IMR-90 (cell line): ENCODE results near the gene FAM171A1. TPM values are rescaled to one million over a fixed set of nuclear protein-coding genes. Genes with fewer than 3 reads are reported as not detected.

Experiments
- ATAC-seq: fragments of 200-7000 bp; cut with Tn5 transposase; 2 replicates; pipeline ENCODE4 v1.9.1; 2020; ENCODE audit warnings: low read depth, mild to moderate bottlenecking, moderate library complexity
- BruUV-seq: library from RNA; stranded (reverse); fragments of 400-500 nt; replicated peaks from 2 replicates; lab custom pipeline; 2021; lab: Mats Ljungman, UMichigan
- CTCF ChIA-PET: fragments of 300-600 bp; formaldehyde crosslinking; extraction: SDS; loops from one replicate; lab custom pipeline; 2021; ENCODE audit warnings: antibody characterized with exemption; lab: Yijun Ruan, JAX
- POLR2A ChIA-PET: fragments of 300-600 bp; sonication (Branson Sonifier 250); formaldehyde crosslinking; loops from one replicate; lab custom pipeline; 2022; ENCODE audit warnings: antibody characterized with exemption; ENCODE audit not compliant: unreplicated experiment; lab: Charles Lee
- DNase-seq: peaks from one replicate; pipeline ENCODE4 v3.0.0; 2013
- H2AFZ ChIP-seq: replicated peaks from 2 replicates; pipeline ENCODE3; 2013; ENCODE audit warnings: low read length, mild to moderate bottlenecking; ENCODE audit not compliant: poor library complexity
- H2AK5ac ChIP-seq: 2 replicates; pipeline ENCODE4 v1.6.1; 2013; ENCODE audit warnings: low read depth, low read length, inconsistent platforms
- H2AK9ac ChIP-seq: replicated peaks from 2 replicates; pipeline ENCODE3; 2013; ENCODE audit warnings: mild to moderate bottlenecking, low read depth, low read length, moderate library complexity; ENCODE audit not compliant: poor library complexity
- H2BK120ac ChIP-seq: 2 replicates; pipeline ENCODE4 v1.6.1; 2013; ENCODE audit warnings: low read depth, low read length, inconsistent platforms
- H2BK15ac ChIP-seq: 3 replicates; pipeline ENCODE4 v1.6.1; 2013; ENCODE audit warnings: low read depth, low read length, inconsistent platforms
- H2BK20ac ChIP-seq: 2 replicates; pipeline ENCODE4 v1.6.1; 2013; ENCODE audit warnings: low read depth, mild to moderate bottlenecking, inconsistent platforms, low read length, moderate library complexity
- H2BK5ac ChIP-seq: 2 replicates; pipeline ENCODE4 v1.6.1; 2013; ENCODE audit warnings: mild to moderate bottlenecking, low read depth, low read length, inconsistent platforms; ENCODE audit not compliant: poor library complexity, severe bottlenecking
- H3K14ac ChIP-seq: replicated peaks from 2 replicates; pipeline ENCODE4 v1.6.1; 2013; ENCODE audit warnings: low read depth, low read length, inconsistent platforms
- H3K18ac ChIP-seq: 2 replicates; pipeline ENCODE4 v1.6.1; 2013; ENCODE audit warnings: low read depth, low read length, control low read depth
- H3K23ac ChIP-seq: 2 replicates; pipeline ENCODE4 v1.6.1; 2013; ENCODE audit warnings: low read depth, low read length, inconsistent platforms
- H3K27ac ChIP-seq: 2 replicates; pipeline ENCODE4 v1.5.1; 2013; ENCODE audit warnings: mild to moderate bottlenecking, control low read depth, low read length; ENCODE audit not compliant: insufficient read depth
- H3K27me3 ChIP-seq: 2 replicates; pipeline ENCODE4 v1.6.1; 2013; ENCODE audit warnings: low read length; ENCODE audit not compliant: control insufficient read depth, insufficient read depth
- H3K36me3 ChIP-seq: 2 replicates; pipeline ENCODE4 v1.6.1; 2013; ENCODE audit warnings: low read length, mixed read lengths; ENCODE audit not compliant: control insufficient read depth, insufficient read depth
- H3K4ac ChIP-seq: 2 replicates; pipeline ENCODE4 v1.6.1; 2013; ENCODE audit warnings: low read depth, low read length, inconsistent platforms
- H3K4me1 ChIP-seq: 2 replicates; pipeline ENCODE4 v1.6.1; 2013; ENCODE audit warnings: low read length, mixed read lengths; ENCODE audit not compliant: control insufficient read depth, insufficient read depth
- H3K4me2 ChIP-seq: 2 replicates; pipeline ENCODE4 v1.6.1; 2013; ENCODE audit warnings: low read depth, mild to moderate bottlenecking, control low read depth, low read length, moderate library complexity
- H3K4me3 ChIP-seq: 2 replicates; pipeline ENCODE4 v1.5.1; 2013; ENCODE audit warnings: low read depth, mild to moderate bottlenecking, control low read depth, low read length, moderate library complexity; ENCODE audit not compliant: insufficient read depth
- H3K56ac ChIP-seq: 2 replicates; pipeline ENCODE4 v1.6.1; 2013; ENCODE audit warnings: low read length, inconsistent platforms; ENCODE audit not compliant: insufficient read depth; ENCODE audit errors: extremely low read depth
- H3K79me1 ChIP-seq, 2 experiments: 2 replicates each; pipeline ENCODE4 v1.6.1; 2013; ENCODE audit warnings: low read length in 2 of 2, inconsistent platforms in 1 of 2, low read depth in 1 of 2
- H3K9ac ChIP-seq: 2 replicates; pipeline ENCODE4 v1.6.1; 2013; ENCODE audit warnings: low read depth, low read length, control low read depth
- H3K9me1 ChIP-seq: 2 replicates; pipeline ENCODE4 v1.6.1; 2013; ENCODE audit warnings: low read length, inconsistent platforms; ENCODE audit not compliant: insufficient read depth
- H3K9me3 ChIP-seq: 2 replicates; pipeline ENCODE4 v1.6.1; 2013; ENCODE audit warnings: low read length; ENCODE audit not compliant: control insufficient read depth, insufficient read depth
- H4K20me1 ChIP-seq: 2 replicates; pipeline ENCODE4 v1.6.1; 2013; ENCODE audit warnings: low read length, inconsistent platforms; ENCODE audit not compliant: insufficient read depth
- H4K5ac ChIP-seq: 2 replicates; pipeline ENCODE4 v1.6.1; 2013; ENCODE audit warnings: mild to moderate bottlenecking, low read depth, low read length, control low read depth
- H4K8ac ChIP-seq, 2 experiments: 2 replicates each; pipeline ENCODE4 v1.6.1; 2013; ENCODE audit warnings: low read depth in 2 of 2, low read length in 2 of 2, control low read depth in 1 of 2, inconsistent platforms in 1 of 2
- H4K91ac ChIP-seq: 2 replicates; pipeline ENCODE4 v1.6.1; 2013; ENCODE audit warnings: low read depth, low read length, inconsistent platforms; ENCODE audit not compliant: insufficient read depth
- BHLHE40 ChIP-seq: fragments of 150-350 bp; IDR thresholded peaks from 2 replicates; pipeline ENCODE4 v1.6.1; 2016; ENCODE audit warnings: mild to moderate bottlenecking, low read depth, low read length
- CHD1 ChIP-seq: IDR thresholded peaks from 2 replicates; pipeline ENCODE4 v1.6.1; 2012; ENCODE audit warnings: low read depth, low read length, improper control_type of control experiment
- FOS ChIP-seq: fragments of 150-350 bp; IDR thresholded peaks from 2 replicates; pipeline ENCODE4 v1.6.1; 2016; ENCODE audit warnings: low read depth, low read length
- MXI1 ChIP-seq: IDR thresholded peaks from 2 replicates; pipeline ENCODE4 v1.6.1; 2012; ENCODE audit warnings: low read depth, mild to moderate bottlenecking, low read length, moderate library complexity, borderline replicate concordance
- POLR2A ChIP-seq: IDR thresholded peaks from 2 replicates; pipeline ENCODE4 v1.6.1; 2012; ENCODE audit warnings: mild to moderate bottlenecking, low read depth, low read length
- RAD21 ChIP-seq: IDR thresholded peaks from 2 replicates; pipeline ENCODE4 v1.6.1; 2012; ENCODE audit warnings: low read length, improper control_type of control experiment
- RCOR1 ChIP-seq: IDR thresholded peaks from 2 replicates; pipeline ENCODE4 v1.6.1; 2012; ENCODE audit warnings: mild to moderate bottlenecking, low read length, improper control_type of control experiment; ENCODE audit not compliant: insufficient replicate concordance
- SMC3 ChIP-seq: fragments of 150-350 bp; IDR thresholded peaks from 2 replicates; pipeline ENCODE4 v1.6.1; 2016; ENCODE audit warnings: low read depth, mild to moderate bottlenecking, antibody characterized with exemption, low read length, moderate library complexity
- USF2 ChIP-seq: fragments of 150-350 bp; IDR thresholded peaks from 2 replicates; pipeline ENCODE4 v1.6.1; 2017; ENCODE audit warnings: mild to moderate bottlenecking, antibody characterized with exemption, low read length, low read depth
- WGBS, 2 experiments: methylation state at CpG; one replicate each; pipeline versions ENCODE4 v1.1.5 to v1.1.7; 2013; ENCODE audit warnings: missing lambda C conversion rate in 2 of 2; ENCODE audit not compliant: insufficient read length in 1 of 2; ENCODE audit errors: extremely low coverage in 2 of 2; 5-methylcytosine and 5-hydroxymethylcytosine counted together
- dilution Hi-C: fragments of 300-500 bp; cut with HindIII; formaldehyde crosslinking; loops from one replicate; pipeline ENCODE4 v1.14.3; 2018; ENCODE audit warnings: low sequenced_read_pairs; ENCODE audit not compliant: unreplicated experiment
- in situ Hi-C: fragments of 300-500 bp; cut with MboI; formaldehyde crosslinking; loops from 3 replicates; pipeline ENCODE4 v1.14.3; 2019; ENCODE audit warnings: low sequenced_read_pairs, inconsistent platforms, mixed read lengths
- intact Hi-C: fragments of 100-400 bp; cut with micrococcal nuclease; formaldehyde crosslinking; loops from 2 replicates; pipeline ENCODE4 v1.10.0; 2022
- polyA plus RNA-seq, 3 experiments: library from polyadenylated mRNA; depleted of rRNA; stranded (reverse); fragments of >200 nt; gene quantifications; 2 replicates each; pipeline ENCODE4 v1.2.3, GENCODE V29; 2012; ENCODE audit warnings: low replicate concordance in 1 of 3
- total RNA-seq: library from RNA; depleted of rRNA; stranded (reverse); fragments of >200 nt; gene quantifications from 2 replicates; pipeline ENCODE4 v1.2.3, GENCODE V29; 2012
- TF ChIP-seq, protein P1 (sequence below): fragments of 150-350 bp; IDR thresholded peaks from 2 replicates; pipeline ENCODE4 v1.6.1; 2016; ENCODE audit warnings: low read depth, mild to moderate bottlenecking, low read length, moderate library complexity, borderline replicate concordance

The FAM171A1 gene
- total and polyA plus RNA-seq, 2 of the 4 experiments (the other 2 are of a cell fraction), result 20.3 to 30.6 TPM

GRCh38 chr10:15216700-15217099, 154.4 kb downstream of the FAM171A1 start:
- Histone ChIP-seq H3K9me3 (no peaks in the 10 kb centered on the region), H3K4ac (no peak overlapping the region), H4K20me1 (no peaks in the 10 kb centered on the region; the same call in 1 of the 2 replicates), H2BK120ac (no peak overlapping the region), H3K36me3 (peaks cover 12% of the 10 kb centered on the region), H3K4me1 (peaks cover 4% of the 10 kb centered on the region; the same call in 1 of the 2 replicates), H2BK20ac (no peak overlapping the region), H3K4me3 (no peak overlapping the region), H3K27ac (no peak overlapping the region), H4K91ac (no peak overlapping the region), H4K8ac (no peak overlapping the region), H3K79me1 (0 out of 4 replicates have a peak, but pooled peaks cover 0 to 14% of the 10 kb centered on the region in 2 experiments), H2BK15ac (no peak overlapping the region), H2AK9ac (no peak overlapping the region), H3K4me2 (no peak overlapping the region), H3K56ac (no peak overlapping the region), H2AFZ (no peak overlapping the region), H3K9me1 (peaks cover 7% of the 10 kb centered on the region), H3K23ac (no peak overlapping the region), H4K5ac (no peak overlapping the region), H3K14ac (no peak overlapping the region), H2AK5ac (no peak overlapping the region), H3K18ac (no peak overlapping the region), H2BK5ac (no peak overlapping the region), H3K27me3 (no peaks in the 10 kb centered on the region), H3K9ac (no peak overlapping the region)
- no TSS peak for BruUV-seq
- in situ Hi-C loops (no loop called here), dilution Hi-C loops (no loop called here), intact Hi-C loops (no loop called here)
- no CpG with 5 or more reads among the region's 6 CpGs for WGBS, 2 experiments
- ChIA-PET CTCF (no interaction called here), POLR2A (interaction anchor here (0.6 kb wide), 1 partner anchor 48 kb away, joined by 7 read pairs; the partner anchor contains the start of gene NMT2)
- TF ChIP-seq POLR2A (no peak), BHLHE40 (no peak), MXI1 (no peak), USF2 (no peak), FOS (no peak), RAD21 (no peak), SMC3 (no peak), RCOR1 (no peak), CHD1 (no peak)
- TF ChIP-seq, protein P1, sequence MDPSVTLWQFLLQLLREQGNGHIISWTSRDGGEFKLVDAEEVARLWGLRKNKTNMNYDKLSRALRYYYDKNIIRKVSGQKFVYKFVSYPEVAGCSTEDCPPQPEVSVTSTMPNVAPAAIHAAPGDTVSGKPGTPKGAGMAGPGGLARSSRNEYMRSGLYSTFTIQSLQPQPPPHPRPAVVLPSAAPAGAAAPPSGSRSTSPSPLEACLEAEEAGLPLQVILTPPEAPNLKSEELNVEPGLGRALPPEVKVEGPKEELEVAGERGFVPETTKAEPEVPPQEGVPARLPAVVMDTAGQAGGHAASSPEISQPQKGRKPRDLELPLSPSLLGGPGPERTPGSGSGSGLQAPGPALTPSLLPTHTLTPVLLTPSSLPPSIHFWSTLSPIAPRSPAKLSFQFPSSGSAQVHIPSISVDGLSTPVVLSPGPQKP, result no peak
- ATAC-seq (no peak), DNase-seq (no peak)
